ENCODE measurements around the gene CRELD1. TPM values are rescaled to one million over a fixed set of nuclear protein-coding genes. Genes with fewer than 3 reads are reported as not detected.

The CRELD1 gene
- total and polyA plus RNA-seq, 3 experiments from 2014 or later = 14.0 to 24.5 (median 16.0) TPM

- DNase-seq = peak; percentile 23 to 69 (median 42)
- H3K27ac Mint-ChIP-seq = peak within 1 kb of the TSS in 7 of 8 donors; percentile 43 to 92 (median 82)
- Histone ChIP-seq H3K27ac (ENCODE audit: low read depth, low read length) (no peak within 1 kb of the TSS), H3K4me1 (ENCODE audit: insufficient read depth, low read length) (peaks cover 11% of the 10 kb centered on the region), H3K36me3 (ENCODE audit: insufficient read depth, low read length) (no peaks in the 10 kb centered on the region), H3K4me3 (ENCODE audit: low read length) (peak within 1 kb of the TSS; percentile 69), H3K27me3 (ENCODE audit: insufficient read depth, low read length, poor library complexity, severe bottlenecking) (no peaks in the 10 kb centered on the region), H3K9me3 (ENCODE audit: low read length) (no peaks in the 10 kb centered on the region)
- H3K27me3 Mint-ChIP-seq = no peaks in the 10 kb centered on the region
- ChIA-PET CTCF (interaction anchor here (1.1 to 4.0 kb wide), 3 partner anchors 13 to 34 kb away, joined by 3 to 32 read pairs (median 4); partner anchors contain the start of genes CRELD1 and EMC3), POLR2A (interaction anchor here (2.9 kb wide), 1 partner anchor 19 kb away, joined by 22 read pairs; the partner anchor contains the start of gene CRELD1)
- peaks cover 9 to 21% (median 11%) of the 10 kb centered on the region in 3 donors for H3K4me1 Mint-ChIP-seq
- H3K36me3 Mint-ChIP-seq = peaks cover 0 to 3% (median 0%) of the 10 kb centered on the region in 3 donors
- H3K9me3 Mint-ChIP-seq = no peaks in the 10 kb centered on the region
- H3K4me3 Mint-ChIP-seq = peak within 1 kb of the TSS; percentile 83 to 94 (median 86)
These were observed 18.6 kb downstream of the CRELD1 start, which contains the start of gene PRRT3 for GRCh38 chr3:9951962-9952805. Gene PRRT3, minus strand, starts transcription at chr3:9952408. Its CDS starts 2,293 bp downstream, at chr3:9950115.

- Mint-ChIP-seq H3K36me3 (no peaks in the 10 kb centered on the region), H3K27ac (peak overlapping the region in 1 of 8 donors; percentile 53), H3K27me3 (no peaks in the 10 kb centered on the region), H3K9me3 (no peaks in the 10 kb centered on the region), H3K4me1 (peaks cover 9 to 21% (median 11%) of the 10 kb centered on the region in 3 donors), H3K4me3 (no peak overlapping the region)
- Histone ChIP-seq H3K9me3 (ENCODE audit: low read length) (no peaks in the 10 kb centered on the region), H3K27me3 (ENCODE audit: insufficient read depth, low read length, poor library complexity, severe bottlenecking) (no peaks in the 10 kb centered on the region), H3K27ac (ENCODE audit: low read depth, low read length) (no peak overlapping the region), H3K4me3 (ENCODE audit: low read length) (no peak overlapping the region), H3K4me1 (ENCODE audit: insufficient read depth, low read length) (peaks cover 11% of the 10 kb centered on the region), H3K36me3 (ENCODE audit: insufficient read depth, low read length) (no peaks in the 10 kb centered on the region)
- CTCF ChIA-PET = interaction anchor here (0.7 kb wide), 1 partner anchor 22 kb away, joined by 4 read pairs; the partner anchor contains the start of gene CRELD1
- POLR2A ChIA-PET = no interaction called here
- no peak for DNase-seq
These were observed 21.5 kb downstream of the CRELD1 start for GRCh38 chr3:9955067-9955502.

DNA sequence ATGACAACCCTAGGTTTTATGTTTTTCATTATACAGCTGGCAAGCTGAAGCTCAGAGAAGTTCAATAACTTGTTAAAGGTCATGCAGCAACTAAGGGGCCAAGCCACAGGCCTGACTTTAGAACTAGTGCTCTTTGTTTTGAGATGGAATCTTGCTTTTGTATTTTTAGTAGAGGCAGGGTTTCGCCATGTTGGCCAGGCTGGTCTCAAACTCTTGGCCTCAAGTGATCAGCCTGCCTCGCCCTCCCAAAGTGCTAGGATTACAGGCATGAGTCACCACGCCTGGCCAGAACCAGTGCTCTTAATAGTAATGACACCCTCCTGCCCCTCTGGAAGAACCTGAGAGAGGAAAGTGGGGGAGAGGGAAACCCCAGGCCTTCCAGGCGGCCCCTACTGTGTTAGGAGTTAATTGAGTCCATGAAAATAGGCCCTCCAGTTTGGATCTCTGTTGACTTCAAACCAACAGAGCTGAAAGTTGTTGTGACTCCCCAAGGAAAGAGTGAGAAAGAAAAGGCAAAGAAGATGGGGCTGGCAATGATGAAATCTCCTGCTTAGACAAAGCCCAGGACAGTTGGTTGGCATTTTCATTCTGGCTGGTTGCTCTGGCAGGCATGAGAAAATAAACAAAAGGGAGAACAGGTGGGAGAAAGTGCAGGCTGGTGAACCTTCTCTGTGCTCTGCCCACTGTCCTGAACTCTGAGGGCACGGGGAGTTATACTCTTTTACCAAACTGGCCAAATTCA, 22.1 kb downstream of the CRELD1 start:
- no peak overlapping the region for H3K27ac ChIP-seq (ENCODE audit: low read depth, low read length)
- H3K27me3 Mint-ChIP-seq = no peaks in the 10 kb centered on the region
- peak overlapping the region in 3 of 8 donors; percentile 14 to 84 (median 64) for H3K27ac Mint-ChIP-seq
- no peak for DNase-seq
- no peak overlapping the region for H3K4me3 Mint-ChIP-seq
- ChIA-PET CTCF (interaction anchor here (0.7 to 1.5 kb wide), 3 partner anchors 22 to 365 kb away, joined by 3 to 4 read pairs (median 3); partner anchors contain the start of genes CRELD1 and SEC13), POLR2A (no interaction called here)
- no peaks in the 10 kb centered on the region for H3K36me3 ChIP-seq (ENCODE audit: insufficient read depth, low read length)
- H3K9me3 ChIP-seq (ENCODE audit: low read length) = no peaks in the 10 kb centered on the region
- H3K4me1 ChIP-seq (ENCODE audit: insufficient read depth, low read length) = peaks cover 10% of the 10 kb centered on the region
- H3K4me1 Mint-ChIP-seq = peaks cover 9 to 19% (median 10%) of the 10 kb centered on the region in 3 donors
- H3K27me3 ChIP-seq (ENCODE audit: insufficient read depth, low read length, poor library complexity, severe bottlenecking) = no peaks in the 10 kb centered on the region
- no peaks in the 10 kb centered on the region for H3K9me3 Mint-ChIP-seq
- H3K36me3 Mint-ChIP-seq = peaks cover 0 to 1% (median 0%) of the 10 kb centered on the region in 3 donors
- no peak overlapping the region for H3K4me3 ChIP-seq (ENCODE audit: low read length)

DNA sequence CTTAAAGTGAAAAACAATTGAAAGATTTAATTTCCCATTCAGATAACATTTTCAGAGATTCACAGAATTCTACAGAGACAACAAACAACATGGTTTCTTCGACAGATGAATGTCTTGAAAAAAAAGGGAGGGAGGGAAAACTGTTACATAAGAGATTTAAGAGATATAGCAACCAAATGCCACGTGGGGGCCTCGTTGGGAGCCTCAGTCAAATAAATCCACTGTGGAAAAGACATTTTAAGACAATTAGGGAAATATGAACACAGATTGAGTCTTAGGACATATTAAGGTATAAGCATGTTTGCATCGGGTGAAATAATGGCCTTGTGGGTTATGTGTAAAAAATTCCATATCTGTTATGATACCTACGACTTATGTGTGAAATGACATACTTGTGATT, 23.6 kb downstream of the CRELD1 start:
- Histone ChIP-seq H3K4me1 (ENCODE audit: insufficient read depth, low read length) (no peaks in the 10 kb centered on the region), H3K27me3 (ENCODE audit: insufficient read depth, low read length, poor library complexity, severe bottlenecking) (no peaks in the 10 kb centered on the region), H3K9me3 (ENCODE audit: low read length) (no peaks in the 10 kb centered on the region), H3K36me3 (ENCODE audit: insufficient read depth, low read length) (no peaks in the 10 kb centered on the region), H3K27ac (ENCODE audit: low read depth, low read length) (no peak overlapping the region), H3K4me3 (ENCODE audit: low read length) (no peak overlapping the region)
- ChIA-PET POLR2A (no interaction called here), CTCF (no interaction called here)
- Mint-ChIP-seq H3K9me3 (no peaks in the 10 kb centered on the region), H3K4me3 (no peak overlapping the region), H3K27me3 (no peaks in the 10 kb centered on the region), H3K4me1 (peaks cover 0 to 7% (median 0%) of the 10 kb centered on the region in 3 donors), H3K36me3 (peaks cover 0 to 12% (median 0%) of the 10 kb centered on the region in 3 donors), H3K27ac (peak overlapping the region in 3 of 8 donors; percentile 10 to 64 (median 47))
- DNase-seq = no peak

DNA sequence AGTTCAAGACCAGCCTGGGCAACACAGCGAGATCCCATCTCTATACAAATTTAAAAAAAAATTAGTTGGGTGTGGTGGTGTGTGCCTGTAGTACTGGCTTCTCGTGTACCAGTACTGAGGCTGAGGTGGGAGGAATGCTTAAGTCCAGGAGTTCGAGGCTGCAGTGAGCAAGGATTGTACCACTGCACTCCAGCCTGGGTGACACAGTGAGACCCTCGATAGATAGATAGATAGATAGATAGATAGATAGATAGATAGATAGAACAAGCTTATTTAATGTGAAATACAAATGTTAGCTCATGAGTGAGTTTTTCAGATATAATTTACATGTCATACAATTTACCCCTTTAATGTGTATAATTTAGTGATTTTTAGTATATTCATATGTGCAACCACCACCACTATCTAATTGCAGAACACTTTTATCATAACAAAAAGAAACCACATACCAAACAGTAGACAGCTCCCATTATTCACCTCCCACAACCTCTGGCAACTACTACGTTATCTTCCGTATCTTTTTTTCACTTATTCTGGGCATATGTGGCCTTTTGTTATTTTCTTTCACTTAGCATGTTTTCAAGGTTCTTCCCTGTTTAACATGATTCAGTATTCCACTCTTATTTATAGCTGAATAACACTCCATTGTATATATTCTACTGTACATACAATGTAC, 31.7 kb downstream of the CRELD1 start:
- Mint-ChIP-seq H3K27me3 (no peaks in the 10 kb centered on the region), H3K36me3 (peaks cover 13 to 74% (median 28%) of the 10 kb centered on the region in 3 donors), H3K4me3 (no peak overlapping the region), H3K4me1 (no peaks in the 10 kb centered on the region), H3K27ac (no peak overlapping the region), H3K9me3 (no peaks in the 10 kb centered on the region)
- H3K27me3 ChIP-seq (ENCODE audit: insufficient read depth, low read length, poor library complexity, severe bottlenecking) = no peaks in the 10 kb centered on the region
- no peaks in the 10 kb centered on the region for H3K9me3 ChIP-seq (ENCODE audit: low read length)
- no peak overlapping the region for H3K27ac ChIP-seq (ENCODE audit: low read depth, low read length)
- POLR2A ChIA-PET = no interaction called here
- no peak overlapping the region for H3K4me3 ChIP-seq (ENCODE audit: low read length)
- H3K4me1 ChIP-seq (ENCODE audit: insufficient read depth, low read length) = no peaks in the 10 kb centered on the region
- H3K36me3 ChIP-seq (ENCODE audit: insufficient read depth, low read length) = peaks cover 26% of the 10 kb centered on the region
- CTCF ChIA-PET = interaction anchor here (1.7 kb wide), 1 partner anchor 13 kb away, joined by 4 read pairs; the partner anchor contains the start of gene PRRT3
- DNase-seq = no peak

DNA sequence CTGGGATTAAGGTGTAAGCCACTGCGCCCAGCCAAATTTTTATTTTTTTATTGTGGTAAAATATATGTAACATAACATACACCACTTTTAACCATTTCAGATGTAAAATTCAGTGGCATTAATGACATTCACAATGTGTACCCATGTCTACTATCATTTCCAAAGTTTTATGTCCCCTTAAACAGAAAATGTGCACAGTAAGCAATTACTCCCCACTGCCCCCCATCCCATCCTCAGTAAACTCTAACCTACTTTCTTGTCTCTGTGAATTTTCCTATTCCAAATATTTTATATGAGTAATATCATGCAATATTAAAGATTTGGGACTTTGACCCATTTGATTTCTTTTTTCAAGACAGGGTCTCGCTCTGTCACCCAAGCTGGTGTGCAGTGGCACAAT, 33.2 kb downstream of the CRELD1 start:
- DNase-seq = no peak
- CTCF ChIA-PET = no interaction called here
- Histone ChIP-seq H3K9me3 (ENCODE audit: low read length) (no peaks in the 10 kb centered on the region), H3K36me3 (ENCODE audit: insufficient read depth, low read length) (peaks cover 40% of the 10 kb centered on the region), H3K4me3 (ENCODE audit: low read length) (no peak overlapping the region), H3K27me3 (ENCODE audit: insufficient read depth, low read length, poor library complexity, severe bottlenecking) (no peaks in the 10 kb centered on the region), H3K4me1 (ENCODE audit: insufficient read depth, low read length) (no peaks in the 10 kb centered on the region), H3K27ac (ENCODE audit: low read depth, low read length) (no peak overlapping the region)
- POLR2A ChIA-PET = no interaction called here
- Mint-ChIP-seq H3K27me3 (no peaks in the 10 kb centered on the region), H3K4me3 (no peak overlapping the region), H3K36me3 (peaks cover 23 to 79% (median 32%) of the 10 kb centered on the region in 3 donors), H3K9me3 (no peaks in the 10 kb centered on the region), H3K4me1 (no peaks in the 10 kb centered on the region), H3K27ac (peak overlapping the region in 1 of 8 donors; percentile 38)

- ChIA-PET POLR2A (no interaction called here), CTCF (interaction anchor here (0.7 kb wide), 1 partner anchor 12 kb away, joined by 3 read pairs; no protein-coding TSS in a partner anchor)
- Histone ChIP-seq H3K27me3 (ENCODE audit: insufficient read depth, low read length, poor library complexity, severe bottlenecking) (no peaks in the 10 kb centered on the region), H3K36me3 (ENCODE audit: insufficient read depth, low read length) (peaks cover 50% of the 10 kb centered on the region), H3K4me1 (ENCODE audit: insufficient read depth, low read length) (no peaks in the 10 kb centered on the region), H3K4me3 (ENCODE audit: low read length) (no peak overlapping the region), H3K27ac (ENCODE audit: low read depth, low read length) (no peak overlapping the region), H3K9me3 (ENCODE audit: low read length) (no peaks in the 10 kb centered on the region)
- Mint-ChIP-seq H3K4me3 (no peak overlapping the region), H3K27ac (no peak overlapping the region), H3K9me3 (no peaks in the 10 kb centered on the region), H3K36me3 (peaks cover 26 to 78% (median 30%) of the 10 kb centered on the region in 3 donors), H3K27me3 (no peaks in the 10 kb centered on the region), H3K4me1 (no peaks in the 10 kb centered on the region)
- no peak for DNase-seq
These were observed 36.0 kb downstream of the CRELD1 start for GRCh38 chr3:9969632-9970019.

Measured in CD8-positive, alpha-beta memory T cell (primary cell).